B cell (primary cell): Measurements from ENCODE around the gene PHYHIPL.

ENCODE experiments used
- CTCF ChIP-seq: fragments of 200-600 bp; IDR thresholded peaks from one replicate; pipeline ENCODE4 v1.8.0; 2022; ENCODE audit warnings: antibody characterized with exemption, mild to moderate bottlenecking
- EZH2 ChIP-seq: IDR thresholded peaks from 2 replicates; pipeline ENCODE4 v1.6.1; 2012; ENCODE audit warnings: borderline replicate concordance, low read depth, mild to moderate bottlenecking, moderate library complexity, low read length; ENCODE audit not compliant: insufficient read depth, poor library complexity, severe bottlenecking

DNA sequence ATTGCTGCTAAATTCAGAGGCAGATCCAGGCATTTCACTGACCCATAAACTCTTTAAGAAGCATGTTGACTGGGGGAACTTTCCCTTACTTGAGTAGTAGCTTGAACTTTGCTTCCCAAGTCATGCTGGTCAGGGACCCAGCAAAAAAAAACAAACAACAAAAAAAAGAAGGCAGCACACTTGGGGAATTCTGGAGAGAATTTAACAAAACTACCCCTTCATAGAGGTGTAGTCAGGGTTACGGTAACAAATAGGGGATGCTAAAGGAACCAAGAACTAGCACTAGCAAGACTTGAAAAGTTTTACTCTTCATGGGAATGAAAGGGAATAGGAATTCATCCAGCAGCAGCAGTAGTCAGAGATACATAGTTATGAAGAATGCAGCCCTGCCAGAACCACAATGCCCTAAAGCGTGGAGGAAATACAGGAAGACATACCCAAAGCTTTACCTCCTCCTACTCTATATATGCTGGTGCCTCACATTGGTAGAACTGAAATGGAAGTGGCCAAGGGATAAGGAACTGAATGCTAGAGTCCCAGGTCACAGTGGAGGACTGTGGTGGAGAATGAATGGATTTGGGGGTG, 67.3 kb downstream of the PHYHIPL start:
- TF ChIP-seq CTCF (no peak), EZH2 (no peak)
